ENCODE measurements around the gene HTR4.

HTR4 gene

DNA sequence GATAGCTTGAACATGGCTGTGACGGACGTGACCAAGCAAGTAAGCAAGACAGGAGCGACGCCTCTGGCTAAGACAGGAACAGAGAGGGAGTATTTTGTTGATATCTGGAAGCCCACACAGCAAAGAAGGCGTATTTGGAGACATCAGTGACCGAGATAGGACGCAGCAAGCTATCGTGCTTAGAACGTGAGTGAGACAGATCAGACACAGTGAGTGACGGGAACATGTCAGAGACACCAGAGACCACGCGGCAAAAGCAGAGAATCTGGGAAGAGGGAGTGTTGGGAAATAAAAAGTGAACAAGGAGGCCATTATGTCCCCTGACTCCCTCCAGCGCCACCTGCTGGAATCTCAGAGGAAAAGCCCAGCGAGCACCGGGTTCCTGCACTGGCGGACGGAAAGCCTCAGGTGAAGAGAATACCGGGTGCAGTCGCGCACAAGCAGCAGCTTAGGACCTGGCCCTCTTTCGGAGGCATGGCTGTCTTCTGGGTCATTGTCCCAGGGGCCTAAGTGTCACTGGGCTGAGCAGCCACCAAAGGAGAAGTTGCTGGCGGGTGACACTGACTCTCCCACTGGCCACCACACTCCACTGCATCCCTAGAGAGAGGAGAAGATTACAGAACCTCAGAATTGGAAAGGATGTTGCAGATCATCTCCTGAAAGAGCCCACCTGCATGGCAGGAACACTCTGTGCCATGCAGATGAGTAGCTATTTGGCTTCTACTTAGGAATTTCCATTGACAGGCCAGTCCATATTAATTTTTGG, 171.4 kb downstream of the HTR4 start:
- CTCF ChIA-PET: interaction anchor here (0.6 to 1.9 kb wide), 4 partner anchors 9 to 498 kb away, joined by 3 to 7 read pairs (median 4); no protein-coding TSS in a partner anchor
- no peak for TF ChIP-seq FOXM1 (IDR thresholded peaks at IDR 0.05; ENCODE audit: borderline replicate concordance)
- 0 out of 2 replicates have a peak, but pooled peaks have one; percentile 24 for TF ChIP-seq L3MBTL2 (conservative IDR thresholded peaks at IDR 0.05)
- TF ChIP-seq PKNOX1 (IDR thresholded peaks at IDR 0.05): no peak
- no peak for TF ChIP-seq NFRKB (IDR thresholded peaks at IDR 0.05)
- POLR2A ChIA-PET: no interaction called here
- DNase-seq (ENCODE audit: extremely low spot score): peak; percentile 69

DNA sequence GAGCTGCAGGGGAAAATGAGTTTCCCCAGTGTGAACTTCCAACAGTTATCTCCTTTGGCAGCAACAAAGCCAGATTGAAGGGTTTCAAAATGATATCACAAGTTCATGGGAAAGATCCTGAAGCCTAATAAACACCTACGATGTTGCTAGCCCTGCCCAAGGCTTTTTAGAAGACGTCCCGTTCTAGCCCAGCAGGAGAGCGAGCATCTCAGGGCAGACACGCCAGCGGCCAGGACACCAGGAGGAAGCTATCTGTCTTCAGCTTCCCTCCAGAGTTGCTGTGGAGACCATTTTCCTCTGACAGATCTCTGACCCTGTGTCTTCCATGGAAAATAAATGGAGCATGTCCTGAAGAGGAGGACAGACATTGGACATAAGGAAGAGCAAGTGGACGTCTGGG, 172.1 kb downstream of the HTR4 start:
- TF ChIP-seq PKNOX1 (IDR thresholded peaks at IDR 0.05): no peak
- no peak for TF ChIP-seq CTBP1 (IDR thresholded peaks at IDR 0.05; ENCODE audit: borderline replicate concordance)
- TF ChIP-seq SP1 (IDR thresholded peaks at IDR 0.05): no peak
- no peak for TF ChIP-seq BHLHE40 (IDR thresholded peaks at IDR 0.05; ENCODE audit: borderline replicate concordance)
- TF ChIP-seq FOXM1 (IDR thresholded peaks at IDR 0.05; ENCODE audit: borderline replicate concordance): no peak
- no peak for TF ChIP-seq ZNF384 (IDR thresholded peaks at IDR 0.05)
- no peak for TF ChIP-seq FOXA1 (IDR thresholded peaks at IDR 0.05)
- no peak for TF ChIP-seq FOXK2 (IDR thresholded peaks at IDR 0.05)
- no peak for TF ChIP-seq NFRKB (IDR thresholded peaks at IDR 0.05)
- no peak for TF ChIP-seq LEF1 (IDR thresholded peaks at IDR 0.05; ENCODE audit: borderline replicate concordance)
- no peak for TF ChIP-seq TARDBP (IDR thresholded peaks at IDR 0.05)
- TF ChIP-seq ARNT (IDR thresholded peaks at IDR 0.05): no peak
- TF ChIP-seq SUZ12 (IDR thresholded peaks at IDR 0.05): no peak
- no peak for TF ChIP-seq HDGF (IDR thresholded peaks at IDR 0.05; ENCODE audit: borderline replicate concordance)
- no peak for TF ChIP-seq ELF4 (IDR thresholded peaks at IDR 0.05)
- TF ChIP-seq L3MBTL2 (conservative IDR thresholded peaks at IDR 0.05): no peak
- ChIA-PET POLR2A (no interaction called here), CTCF (interaction anchor here (0.6 to 1.9 kb wide), 5 partner anchors 10 to 498 kb away, joined by 3 to 7 read pairs (median 4); no protein-coding TSS in a partner anchor)
- no peak for DNase-seq (ENCODE audit: extremely low spot score)

- POLR2A ChIA-PET: no interaction called here
- no peak for DNase-seq (ENCODE audit: extremely low spot score)
- CTCF ChIA-PET: no interaction called here
- TF ChIP-seq NFRKB (IDR thresholded peaks at IDR 0.05) (no peak), FOXK2 (IDR thresholded peaks at IDR 0.05) (no peak), FOXM1 (IDR thresholded peaks at IDR 0.05; ENCODE audit: borderline replicate concordance) (no peak), LEF1 (IDR thresholded peaks at IDR 0.05; ENCODE audit: borderline replicate concordance) (no peak), ARNT (IDR thresholded peaks at IDR 0.05) (no peak), FOXA1 (IDR thresholded peaks at IDR 0.05) (no peak), L3MBTL2 (conservative IDR thresholded peaks at IDR 0.05) (no peak), ZNF384 (IDR thresholded peaks at IDR 0.05) (no peak), TARDBP (IDR thresholded peaks at IDR 0.05) (no peak), ELF4 (IDR thresholded peaks at IDR 0.05) (no peak), PKNOX1 (IDR thresholded peaks at IDR 0.05) (no peak), SP1 (IDR thresholded peaks at IDR 0.05) (no peak), BHLHE40 (IDR thresholded peaks at IDR 0.05; ENCODE audit: borderline replicate concordance) (no peak), SUZ12 (IDR thresholded peaks at IDR 0.05) (no peak), CTBP1 (IDR thresholded peaks at IDR 0.05; ENCODE audit: borderline replicate concordance) (no peak), HDGF (IDR thresholded peaks at IDR 0.05; ENCODE audit: borderline replicate concordance) (no peak)
These were observed 176.9 kb downstream of the HTR4 start for GRCh38 chr5:148477429-148477828.

DNA sequence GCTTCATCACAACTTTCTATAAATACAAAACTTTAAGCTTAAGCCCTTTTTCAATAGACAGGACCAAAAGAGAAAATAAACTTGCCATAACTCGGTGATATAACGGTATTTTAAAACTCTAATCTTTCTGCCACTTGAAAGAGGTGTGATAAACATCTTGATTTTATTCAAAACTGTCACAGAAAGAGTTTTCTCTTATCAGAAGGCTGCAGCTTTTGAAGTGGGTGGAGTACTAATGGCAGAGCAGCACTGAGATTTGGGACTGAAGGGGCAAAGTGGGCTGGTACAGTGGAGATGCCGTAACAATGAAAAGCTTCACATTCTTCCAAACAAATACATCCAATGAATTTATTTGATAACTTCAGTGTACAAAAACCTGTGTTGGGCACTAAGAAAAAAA, 178.0 kb downstream of the HTR4 start:
- DNase-seq (ENCODE audit: extremely low spot score): no peak
- POLR2A ChIA-PET: no interaction called here
- TF ChIP-seq PKNOX1 (IDR thresholded peaks at IDR 0.05): no peak
- TF ChIP-seq HDGF (IDR thresholded peaks at IDR 0.05; ENCODE audit: borderline replicate concordance): no peak
- TF ChIP-seq SUZ12 (IDR thresholded peaks at IDR 0.05): no peak
- no peak for TF ChIP-seq BHLHE40 (IDR thresholded peaks at IDR 0.05; ENCODE audit: borderline replicate concordance)
- no peak for TF ChIP-seq FOXK2 (IDR thresholded peaks at IDR 0.05)
- no peak for TF ChIP-seq FOXM1 (IDR thresholded peaks at IDR 0.05; ENCODE audit: borderline replicate concordance)
- TF ChIP-seq L3MBTL2 (conservative IDR thresholded peaks at IDR 0.05): no peak
- TF ChIP-seq LEF1 (IDR thresholded peaks at IDR 0.05; ENCODE audit: borderline replicate concordance): no peak
- no peak for TF ChIP-seq SP1 (IDR thresholded peaks at IDR 0.05)
- no peak for TF ChIP-seq ZNF384 (IDR thresholded peaks at IDR 0.05)
- TF ChIP-seq NFRKB (IDR thresholded peaks at IDR 0.05): no peak
- no peak for TF ChIP-seq CTBP1 (IDR thresholded peaks at IDR 0.05; ENCODE audit: borderline replicate concordance)
- CTCF ChIA-PET: no interaction called here

GRCh38 chr5:148474025-148474511, 180.3 kb downstream of the HTR4 start:
- ChIA-PET POLR2A (no interaction called here), CTCF (no interaction called here)
- no peak for TF ChIP-seq SUZ12 (IDR thresholded peaks at IDR 0.05)
- no peak for TF ChIP-seq NFRKB (IDR thresholded peaks at IDR 0.05)
- TF ChIP-seq TARDBP (IDR thresholded peaks at IDR 0.05): no peak
- TF ChIP-seq ZNF384 (IDR thresholded peaks at IDR 0.05): no peak
- TF ChIP-seq PKNOX1 (IDR thresholded peaks at IDR 0.05): no peak
- no peak for TF ChIP-seq CTBP1 (IDR thresholded peaks at IDR 0.05; ENCODE audit: borderline replicate concordance)
- no peak for TF ChIP-seq ARNT (IDR thresholded peaks at IDR 0.05)
- no peak for TF ChIP-seq L3MBTL2 (conservative IDR thresholded peaks at IDR 0.05)
- no peak for TF ChIP-seq FOXA1 (IDR thresholded peaks at IDR 0.05)
- no peak for TF ChIP-seq BHLHE40 (IDR thresholded peaks at IDR 0.05; ENCODE audit: borderline replicate concordance)
- TF ChIP-seq FOXK2 (IDR thresholded peaks at IDR 0.05): no peak
- no peak for TF ChIP-seq LEF1 (IDR thresholded peaks at IDR 0.05; ENCODE audit: borderline replicate concordance)
- no peak for TF ChIP-seq FOXM1 (IDR thresholded peaks at IDR 0.05; ENCODE audit: borderline replicate concordance)
- TF ChIP-seq HDGF (IDR thresholded peaks at IDR 0.05; ENCODE audit: borderline replicate concordance): no peak
- no peak for TF ChIP-seq ELF4 (IDR thresholded peaks at IDR 0.05)
- no peak for TF ChIP-seq SP1 (IDR thresholded peaks at IDR 0.05)
- DNase-seq (ENCODE audit: extremely low spot score): no peak

Measured in HEK293T (cell line).